HG03565 (cell line): Measurements from ENCODE around the gene ZNF606.
A peak's percentile ranks its signal among the peaks of the same experiment; 100 is the strongest.
"Not testable (repeated sequence)": the region's sequence is repeated elsewhere in the genome, so short reads cannot be mapped to it uniquely, and the experiment has no call there.

ENCODE experiments used
- ATAC-seq: cut with Tn5 transposase; IDR thresholded peaks from one replicate; pipeline ENCODE4 v1.9.1; 2021; ENCODE audit warnings: mild to moderate bottlenecking, moderate library complexity; ENCODE audit not compliant: unreplicated experiment

The ZNF606 gene

DNA sequence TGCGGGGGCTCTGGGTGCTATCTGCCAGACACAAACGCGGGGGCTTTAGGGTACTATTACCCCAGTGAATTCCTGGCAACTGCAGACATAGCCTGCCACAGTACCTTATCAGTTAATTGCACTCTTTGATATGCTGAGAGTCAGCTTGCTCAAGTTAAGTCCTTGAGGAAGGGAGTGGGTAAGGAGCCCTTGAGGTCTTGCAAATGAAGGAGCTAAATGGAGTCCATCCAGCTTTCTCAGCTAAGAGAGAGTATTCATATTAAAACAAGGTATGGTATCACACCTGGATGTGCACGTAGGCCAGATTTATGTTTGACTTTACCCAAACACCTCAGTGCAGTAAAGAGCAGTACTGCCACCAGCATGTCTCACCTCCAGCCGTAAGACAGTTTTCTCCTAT is 11.5 kb upstream of the ZNF606 start:
- ATAC-seq, result no peak

DNA sequence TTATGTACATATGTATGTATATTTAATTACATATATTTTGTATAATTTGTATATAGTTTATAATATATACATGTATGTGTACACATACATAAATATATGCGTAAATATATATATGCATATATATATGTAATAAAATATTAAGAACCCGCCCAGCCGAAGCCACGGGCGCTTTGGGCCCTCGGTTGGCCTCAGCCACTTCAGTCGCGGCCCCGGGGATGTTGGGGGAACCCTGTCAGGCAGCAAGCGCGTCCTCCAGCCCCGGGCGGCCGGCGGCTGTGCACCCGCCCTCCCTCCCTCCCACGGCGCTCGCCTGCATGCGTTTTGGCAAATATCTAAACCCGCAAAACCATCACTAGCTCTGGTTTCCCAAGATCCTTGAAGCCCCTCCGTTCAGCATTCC is 7.9 kb upstream of the ZNF606 start:
- no peak for ATAC-seq

DNA sequence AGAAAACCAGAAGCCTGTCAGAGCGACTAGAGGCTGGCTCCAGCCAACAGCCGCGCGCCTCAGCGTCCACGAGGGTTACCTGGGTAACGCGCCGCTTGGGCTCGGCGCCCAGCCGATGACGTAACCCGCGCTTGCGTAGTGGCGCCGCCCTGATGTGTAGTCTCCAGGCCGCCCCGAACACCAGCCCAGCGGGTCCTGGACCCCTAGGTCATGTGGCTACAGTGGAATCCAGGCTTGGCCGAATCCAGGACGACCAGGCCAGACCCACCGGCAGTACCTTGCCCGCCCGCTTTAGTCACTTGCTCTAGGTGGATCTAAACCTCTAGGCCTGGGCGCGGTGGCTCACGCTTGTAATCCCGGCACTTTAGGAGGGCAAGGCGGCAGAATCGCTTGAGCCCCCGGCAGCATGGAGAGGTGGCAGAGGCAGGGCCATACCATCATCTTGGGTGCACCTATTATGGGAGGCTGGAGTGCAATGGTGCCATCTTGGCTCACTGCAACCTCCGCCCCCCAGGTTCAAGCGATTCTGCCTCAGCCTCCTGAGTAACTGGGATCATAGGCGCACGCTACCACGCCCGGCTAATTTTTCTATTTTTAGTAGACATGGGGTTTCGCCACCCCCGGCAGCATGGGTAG is 7.2 kb upstream of the ZNF606 start:
- no peak for ATAC-seq

DNA sequence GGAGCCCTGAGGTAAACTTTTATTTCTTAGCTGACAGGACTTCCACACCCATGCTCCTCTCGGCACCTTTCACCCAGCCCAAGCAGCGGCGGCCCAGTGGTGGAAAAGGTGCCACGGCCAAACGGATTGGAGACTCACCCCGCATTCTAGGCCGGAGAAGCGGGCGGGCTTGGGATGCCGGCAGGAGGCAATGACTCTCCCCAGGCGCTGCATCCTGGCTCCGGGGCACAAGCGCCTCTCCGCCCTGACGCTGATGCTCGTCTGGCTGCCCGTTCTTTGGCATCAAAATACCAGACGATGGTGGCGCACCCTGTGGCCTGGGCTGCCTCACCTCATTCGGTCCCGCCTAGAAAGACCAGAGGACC is 6.7 kb upstream of the ZNF606 start:
- ATAC-seq, result no peak

DNA sequence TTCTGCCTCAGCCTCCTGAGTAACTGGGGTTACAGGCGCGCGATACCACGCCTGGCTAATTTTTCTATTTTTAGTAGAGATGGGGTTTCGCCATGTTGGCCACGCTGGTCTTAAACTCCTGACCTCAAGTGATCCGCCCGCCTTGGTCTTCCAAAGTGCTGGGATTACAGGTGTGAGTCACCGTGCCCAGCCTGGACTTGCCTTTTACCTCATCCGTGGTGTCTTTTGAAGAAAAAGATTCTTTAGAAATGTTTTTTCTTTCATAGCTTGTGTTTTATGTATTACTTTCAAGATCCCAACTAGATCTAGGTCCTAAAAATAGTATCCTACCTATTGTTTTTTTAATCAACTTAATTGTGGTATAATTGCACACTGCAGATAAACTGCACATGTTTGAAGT is 6.3 kb upstream of the ZNF606 start:
- not testable (repeated sequence) for ATAC-seq

DNA sequence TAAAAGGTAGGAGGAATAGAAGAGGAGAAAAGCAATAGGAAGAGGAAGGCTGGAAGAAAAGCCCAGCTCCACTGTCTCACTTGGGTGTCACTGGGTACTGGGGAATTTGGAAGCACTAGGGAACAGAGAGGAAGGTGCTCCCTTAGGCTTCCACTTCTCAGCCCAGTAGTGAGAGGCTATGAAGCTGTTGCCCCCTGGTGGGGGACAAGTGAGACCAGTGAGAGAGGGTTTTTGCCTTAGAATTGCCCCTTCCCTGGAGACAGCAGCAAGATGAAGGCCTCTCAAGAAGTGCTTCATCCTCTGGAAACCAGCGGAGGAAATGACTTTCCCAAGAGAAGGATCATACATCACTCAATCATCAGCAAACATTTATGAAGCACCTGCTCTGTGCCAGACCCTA is 4.7 kb upstream of the ZNF606 start:
- no peak for ATAC-seq

DNA sequence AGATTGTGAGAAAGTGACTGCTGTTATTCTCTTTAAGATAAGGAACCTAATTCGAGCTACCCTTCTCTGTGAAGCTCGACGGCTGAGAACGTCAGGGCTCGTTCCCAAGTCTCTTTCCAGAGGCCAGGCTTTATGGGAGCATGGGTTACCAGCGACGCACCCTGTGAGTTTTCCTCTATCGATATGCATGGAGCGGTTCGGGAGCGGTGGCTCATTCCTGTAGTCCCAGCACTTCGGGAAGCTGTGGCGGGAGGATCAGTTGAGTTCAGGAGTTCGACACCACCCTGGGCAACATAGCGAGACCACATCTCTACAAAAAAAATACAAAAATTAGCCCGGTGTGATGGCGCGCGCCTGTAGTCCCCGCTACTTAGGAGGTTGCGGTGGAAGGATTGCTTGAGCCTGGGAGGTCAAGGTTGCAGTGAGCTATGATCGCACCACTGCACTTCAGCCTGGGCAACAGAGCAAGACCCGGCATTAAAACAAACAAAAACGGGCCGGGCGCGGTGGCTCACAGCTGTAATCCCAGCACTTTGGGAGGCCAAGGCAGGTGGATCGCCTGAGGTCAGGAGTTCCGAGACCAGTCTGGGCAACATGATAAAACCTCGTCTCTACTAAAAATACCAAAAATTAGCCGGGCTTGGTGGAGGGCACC is 681 bp upstream of the ZNF606 start:
- ATAC-seq, result no peak

DNA sequence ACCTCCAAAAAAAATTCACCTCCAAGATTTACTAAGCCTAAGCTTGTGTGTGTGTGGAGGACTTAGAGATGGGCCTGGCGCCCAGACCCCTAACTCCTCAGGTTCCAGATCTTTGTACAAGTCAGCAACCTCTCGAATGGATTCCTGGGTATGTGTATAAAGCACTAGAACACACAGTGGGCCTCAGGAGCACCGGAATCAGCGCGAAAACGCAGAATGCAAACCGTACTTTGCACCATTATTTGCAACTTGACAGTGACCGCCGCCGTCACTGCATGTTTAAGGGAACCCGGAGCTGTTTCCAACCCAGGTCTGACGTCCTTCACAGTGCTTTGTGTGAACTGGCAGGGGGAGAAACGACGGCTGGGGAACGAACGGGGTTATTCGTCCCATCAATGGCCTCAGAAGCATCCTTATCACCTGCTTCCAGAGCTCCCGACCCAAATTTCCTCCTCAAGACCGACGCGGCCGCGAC is 688 bp downstream of the ZNF606 start:
- no peak for ATAC-seq

DNA sequence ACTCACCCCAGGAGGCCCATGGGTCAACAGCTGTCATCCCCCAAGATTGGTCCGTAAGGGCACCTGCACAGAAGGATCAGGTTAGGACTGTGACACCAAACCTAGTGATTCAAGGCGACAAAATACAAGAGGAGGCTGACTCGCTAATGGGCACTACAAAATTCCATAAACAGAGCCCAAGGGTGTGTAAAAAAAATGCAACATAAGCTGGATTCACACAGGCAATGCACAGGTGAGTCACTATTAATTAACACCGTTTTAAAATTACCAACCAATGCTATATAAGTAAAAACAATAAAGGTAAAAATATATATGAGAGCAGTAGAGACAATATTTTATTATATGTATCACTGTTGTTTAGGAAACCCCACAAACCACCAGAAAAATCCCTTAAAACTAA is 1.9 kb downstream of the ZNF606 start:
- no peak for ATAC-seq

DNA sequence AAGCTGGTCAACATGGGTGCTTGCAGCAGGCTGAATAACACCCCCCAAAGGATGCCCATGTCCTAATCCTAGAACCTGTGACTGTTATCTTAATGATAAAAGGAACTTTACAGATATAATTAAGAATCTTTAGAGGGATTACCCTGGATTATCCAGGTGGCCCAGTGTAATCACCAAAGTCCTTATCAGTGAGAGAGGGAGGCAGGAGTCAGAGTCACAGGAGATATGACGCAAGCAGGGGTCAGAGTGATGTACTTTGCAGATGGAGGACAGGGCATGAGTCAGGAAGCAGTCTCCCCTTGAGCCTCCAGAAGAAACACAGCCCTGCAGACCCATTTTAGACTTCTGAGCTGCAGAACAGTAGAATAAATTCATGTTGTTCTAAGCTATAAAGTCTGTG is 9.8 kb downstream of the ZNF606 start:
- no peak for ATAC-seq

DNA sequence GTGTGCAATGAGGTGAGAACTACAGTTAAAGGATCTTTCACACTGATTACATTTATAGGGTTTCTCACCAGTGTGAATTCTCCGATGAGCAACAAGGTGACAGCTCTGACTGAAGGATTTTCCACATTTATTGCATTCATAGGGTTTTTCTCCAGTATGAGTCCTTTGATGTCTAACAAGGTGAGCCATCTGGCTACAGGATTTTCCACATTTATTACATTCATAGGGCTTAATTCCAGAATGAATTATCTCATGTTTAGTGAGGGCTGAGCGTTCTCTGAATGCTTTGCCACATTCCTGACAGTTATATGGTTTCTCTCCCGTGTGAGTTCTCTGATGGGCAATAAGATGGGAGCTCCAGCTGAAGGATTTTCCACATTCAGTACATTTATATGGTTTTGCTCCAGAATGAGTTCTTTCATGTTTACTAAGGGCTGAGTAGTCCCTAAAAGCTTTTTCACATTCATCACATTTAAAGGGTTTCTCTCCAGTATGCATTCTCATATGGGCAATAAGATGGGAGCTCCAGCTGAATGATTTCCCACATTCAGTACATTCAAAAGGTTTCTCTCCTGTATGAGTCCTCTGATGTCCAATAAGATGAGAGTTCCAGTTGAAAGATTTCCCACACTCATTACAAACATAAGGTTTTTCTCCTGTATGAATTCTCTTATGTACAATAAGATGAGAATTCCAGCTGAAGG is 23.9 kb downstream of the ZNF606 start:
- no peak for ATAC-seq

DNA sequence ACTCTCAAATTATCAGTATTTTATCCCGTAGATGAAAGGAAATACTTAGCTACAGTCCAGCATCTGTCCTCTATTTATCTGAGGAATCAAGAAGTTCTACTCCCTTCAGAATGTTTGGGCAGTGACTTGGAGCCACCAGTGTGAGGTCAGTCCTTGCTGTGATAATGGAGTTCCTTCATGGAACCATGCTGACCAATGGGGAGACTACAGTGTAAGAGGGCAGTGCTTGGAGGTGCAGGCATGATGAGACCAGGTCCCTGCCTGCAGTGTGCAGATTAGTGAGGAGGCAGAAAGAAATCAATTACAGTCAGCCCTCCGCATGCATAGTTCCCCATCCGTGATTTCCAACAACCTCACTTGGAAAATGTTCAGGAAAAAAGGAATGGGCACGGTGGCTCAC is 28.2 kb downstream of the ZNF606 start, which contains the start of gene C19orf18:
TSS of gene C19orf18 (minus strand) at position 101 of the 400 bp plus-strand sequence. CDS start 102 bp downstream, outside the sequence.
- ATAC-seq, result no peak

DNA sequence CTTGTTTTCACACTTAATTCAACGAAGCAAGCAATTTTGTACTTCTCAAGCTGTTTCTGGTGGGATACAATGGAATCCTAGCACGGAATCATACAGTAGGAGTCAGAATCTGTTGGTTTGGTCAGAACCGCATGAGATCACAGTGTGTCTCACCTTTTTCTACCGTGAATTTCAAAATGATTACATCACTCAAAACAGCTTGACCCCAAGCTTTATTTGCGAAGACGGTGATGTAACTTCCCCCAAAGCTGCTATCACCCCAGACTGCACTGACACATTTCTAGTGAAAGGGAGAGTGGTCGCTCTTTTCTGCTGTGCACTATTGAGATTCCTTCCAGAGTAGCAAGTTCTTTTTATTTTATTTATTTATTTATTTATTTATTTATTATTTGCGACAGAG is 37.9 kb downstream of the ZNF606 start:
- ATAC-seq, result no peak

DNA sequence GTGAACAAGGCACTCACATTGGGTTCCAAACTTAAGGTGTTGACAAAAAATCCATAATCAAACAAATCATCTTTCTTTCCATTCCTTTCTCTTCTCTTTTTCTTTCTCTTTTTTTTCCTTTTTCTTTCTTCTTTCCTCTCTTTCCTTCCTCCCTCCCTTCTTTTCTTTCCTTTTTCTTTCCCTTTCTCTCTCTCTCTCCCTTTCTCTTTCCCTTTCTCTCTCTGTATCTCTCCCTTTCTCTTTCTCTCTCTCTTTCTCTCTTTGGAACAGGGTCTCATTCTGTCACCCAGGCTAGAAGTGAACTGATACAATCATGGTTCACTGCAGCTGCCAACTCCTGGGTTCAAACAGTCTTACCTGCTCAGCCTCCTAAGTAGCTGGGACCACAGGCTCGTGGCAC is 40.8 kb downstream of the ZNF606 start:
- no peak for ATAC-seq

DNA sequence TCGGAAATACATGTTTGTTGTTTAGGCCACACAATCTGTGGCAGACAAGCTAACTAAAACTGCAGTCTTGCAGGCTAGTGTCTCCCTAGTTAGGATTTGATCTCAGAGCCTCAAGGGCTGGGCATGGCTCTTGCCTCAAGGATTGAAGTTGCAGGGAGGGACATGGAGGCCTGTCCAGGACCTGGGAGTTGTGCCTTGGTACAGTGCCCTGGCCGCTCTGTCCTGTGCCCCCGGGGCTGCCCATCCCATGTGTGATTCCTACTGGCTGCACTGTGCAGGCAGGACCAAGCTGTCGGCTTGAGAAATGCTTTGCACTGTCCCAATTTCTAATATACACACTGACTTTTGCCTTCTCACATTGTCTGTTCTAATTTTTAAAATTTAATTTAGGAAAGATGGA is 47.6 kb downstream of the ZNF606 start:
- ATAC-seq, result no peak

DNA sequence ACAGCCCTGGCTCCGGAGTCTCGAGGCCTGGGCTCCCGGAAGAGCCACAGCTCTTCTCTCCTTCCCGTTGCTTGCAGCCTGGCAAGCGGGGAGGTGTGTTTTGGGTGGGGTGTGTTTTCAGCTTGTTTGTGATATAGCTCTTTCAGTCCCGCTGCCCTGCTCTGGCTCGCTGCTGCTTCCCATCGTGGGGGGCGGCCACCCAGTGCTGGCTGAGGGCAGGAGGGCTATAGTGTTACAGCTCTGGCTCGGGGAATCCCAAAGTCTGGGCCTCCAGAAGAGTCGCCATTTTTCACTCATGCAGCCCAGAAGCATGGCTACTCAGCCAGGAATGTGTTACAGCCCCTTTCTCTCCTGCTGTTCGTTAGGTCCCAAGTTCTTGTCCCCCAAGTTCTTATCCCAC is 52.9 kb downstream of the ZNF606 start:
- no peak for ATAC-seq

DNA sequence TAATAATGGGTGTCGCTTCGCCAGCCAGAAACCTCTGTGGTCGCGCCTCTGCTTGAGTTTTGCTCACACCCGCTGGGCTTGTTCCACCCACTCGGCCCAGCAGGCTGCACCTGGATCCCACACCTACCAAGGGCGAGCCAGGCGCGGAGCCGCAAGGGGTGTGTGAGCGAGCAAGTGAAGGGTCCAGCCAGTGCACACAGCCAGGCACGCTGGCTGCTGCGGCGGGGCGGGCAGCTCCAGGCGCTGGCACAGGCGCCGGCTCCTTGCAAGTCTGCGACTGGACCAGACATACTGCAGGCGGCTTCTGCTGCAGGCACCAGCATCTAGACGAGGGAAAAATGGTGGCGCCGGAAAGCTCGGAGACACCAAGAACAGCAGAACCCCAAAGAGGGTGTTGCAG is 53.3 kb downstream of the ZNF606 start:
- no peak for ATAC-seq

DNA sequence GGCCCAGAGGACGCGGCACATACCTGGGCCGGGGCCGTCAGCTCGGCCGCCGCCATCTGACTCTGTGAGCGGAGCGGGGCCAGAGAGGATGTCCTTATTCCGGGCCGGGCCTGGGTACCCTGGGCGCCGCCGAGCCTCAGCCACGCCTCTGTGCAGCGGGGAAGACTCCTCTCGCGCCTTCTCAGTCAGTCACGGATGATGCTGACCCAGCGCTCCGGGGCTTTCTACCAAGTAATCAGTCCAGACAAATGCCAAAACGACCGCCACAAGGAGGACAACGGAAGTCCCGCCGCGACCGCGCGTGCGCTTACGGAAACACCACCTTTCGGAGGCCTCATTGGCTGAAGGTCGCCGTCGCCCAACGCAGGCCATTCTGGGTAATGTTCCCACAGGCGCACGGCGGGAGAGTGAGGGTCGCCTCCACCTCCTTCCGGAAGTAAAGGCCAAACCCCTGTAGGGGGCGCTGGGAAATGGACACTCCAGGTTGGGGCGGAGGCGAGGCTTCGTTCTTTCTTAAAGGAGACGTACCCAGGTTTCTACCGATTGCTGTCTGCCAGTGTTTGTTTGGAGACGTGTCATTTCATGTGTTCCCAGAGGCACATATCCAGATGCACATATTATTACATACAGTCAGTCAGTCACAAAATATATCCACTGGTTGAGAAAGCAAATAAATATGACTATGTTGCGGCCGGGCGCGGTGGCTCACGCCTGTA is 55.0 kb downstream of the ZNF606 start, which contains the start of gene ZNF256:
TSS of gene ZNF256 (minus strand) at position 288 of the 716 bp plus-strand sequence. CDS start at position 56, 232 bp downstream.
- ATAC-seq, result peak; percentile 88

DNA sequence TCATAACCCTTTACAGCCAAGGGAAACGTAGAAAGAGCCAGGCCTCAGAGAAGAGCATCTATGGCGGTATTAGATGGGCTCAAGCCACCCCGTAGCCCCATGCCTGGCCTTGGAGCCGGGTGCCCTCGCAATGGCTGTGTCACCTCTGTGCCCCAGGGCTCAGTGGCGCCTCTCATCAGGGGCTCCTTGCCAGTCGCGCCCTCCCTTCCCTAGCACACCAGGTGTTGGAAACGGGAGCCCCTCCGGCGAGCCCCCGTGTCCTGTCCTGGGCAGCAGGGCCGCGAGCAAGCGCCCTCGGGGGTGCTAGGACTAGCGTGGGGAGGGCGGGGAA is 55.6 kb downstream of the ZNF606 start:
- ATAC-seq, result no peak

DNA sequence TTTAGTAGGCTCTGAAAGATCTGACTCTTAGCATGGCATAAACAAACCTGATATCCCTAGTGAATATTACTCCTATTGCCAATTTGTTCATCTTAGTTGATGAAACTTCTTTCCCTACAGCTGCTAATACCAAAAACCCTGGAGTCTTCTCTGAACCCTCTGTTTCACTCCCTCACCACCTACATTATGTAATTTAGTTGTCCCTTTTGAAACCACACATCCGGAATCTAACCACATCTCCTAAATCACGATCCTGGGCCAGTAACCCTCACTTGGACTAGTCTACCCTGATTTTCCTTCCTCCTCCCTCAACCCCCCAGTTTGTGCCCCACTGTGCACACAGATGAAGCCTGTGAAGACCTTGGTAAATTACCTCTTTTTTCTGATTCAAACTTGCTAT is 56.3 kb downstream of the ZNF606 start:
- no peak for ATAC-seq

DNA sequence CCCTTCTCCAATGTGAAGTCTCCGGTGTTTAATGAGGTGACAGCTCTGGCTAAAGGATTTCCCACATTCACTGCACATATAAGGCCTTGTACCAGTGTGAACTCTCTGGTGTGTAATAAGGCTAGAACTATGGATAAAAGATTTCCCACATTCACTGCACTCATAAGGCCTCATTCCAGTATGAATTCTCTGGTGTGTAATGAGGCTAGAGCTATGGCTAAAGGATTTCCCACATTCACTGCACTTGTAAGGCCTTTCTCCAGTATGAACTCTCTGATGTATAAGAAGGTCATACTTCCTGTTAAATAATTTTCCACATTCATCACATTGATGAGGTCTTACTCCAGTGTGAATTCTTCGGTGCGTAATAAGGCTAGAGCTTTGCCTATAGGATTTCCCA is 61.0 kb downstream of the ZNF606 start:
- ATAC-seq, result no peak

DNA sequence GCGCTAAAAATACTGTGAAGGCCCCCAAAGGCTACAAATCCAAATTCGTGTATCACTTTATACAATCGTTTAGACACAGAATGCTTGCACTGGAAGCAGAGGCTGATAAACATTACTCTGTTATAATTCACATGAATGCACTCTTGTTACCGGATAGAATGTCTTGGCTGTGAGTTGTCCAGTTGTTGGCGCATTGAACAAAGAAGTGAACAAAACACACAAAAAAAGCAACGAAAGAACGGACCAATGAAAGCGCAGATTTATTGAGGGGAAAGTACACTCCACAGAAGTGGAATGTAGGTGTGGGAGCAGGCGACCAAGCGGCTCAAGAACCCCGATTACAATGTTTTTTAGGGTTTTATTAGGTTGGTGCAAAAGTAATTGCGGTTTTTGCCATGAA is 66.9 kb downstream of the ZNF606 start:
- no peak for ATAC-seq
